MM.1S (cell line): ENCODE measurements around the gene MAPKAPK3.

Experiments used
- EZH2 ChIP-seq: fragments of 300-600 bp; sonication (generic); optimal IDR thresholded peaks from 2 replicates; pipeline ENCODE3; 2017; ENCODE audit warnings: low read depth, mild to moderate bottlenecking, antibody characterized with exemption, low read length, mixed read lengths
- EZH2phosphoT487 ChIP-seq: fragments of 300-600 bp; sonication (generic); IDR thresholded peaks from 2 replicates; pipeline ENCODE4 v1.6.1; 2018; ENCODE audit warnings: antibody characterized with exemption, low read length
- TF ChIP-seq, protein P1 (sequence below): fragments of 300-600 bp; sonication (generic); IDR thresholded peaks from 2 replicates; pipeline ENCODE4 v1.5.1; 2016; ENCODE audit warnings: antibody characterized with exemption, low read length, mixed read lengths

DNA sequence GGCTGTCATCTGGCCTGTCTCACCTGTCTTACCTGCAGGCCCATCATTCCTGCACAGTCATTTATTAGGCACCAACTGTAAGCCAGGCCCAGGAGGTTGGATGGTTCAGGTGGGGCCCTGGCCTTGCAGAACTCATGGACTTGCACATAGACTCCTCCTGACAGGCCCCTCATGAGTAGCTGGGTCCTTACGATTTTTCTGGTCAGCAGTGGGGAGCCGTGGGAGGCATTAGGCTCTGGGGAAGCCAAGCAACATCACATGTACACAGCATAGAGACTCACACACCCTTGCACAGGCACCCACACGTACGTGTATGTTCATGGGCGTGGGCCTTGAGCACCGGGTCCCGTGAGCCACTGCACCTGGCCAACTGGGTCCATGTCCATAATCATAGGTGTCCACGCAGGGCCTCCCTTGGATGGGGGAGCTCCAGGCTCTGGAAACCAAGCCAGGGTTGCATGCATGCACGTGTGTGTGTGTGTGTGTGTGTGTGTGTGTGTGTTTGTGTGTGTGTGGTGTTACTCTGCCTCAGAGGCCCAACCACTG, 25.7 kb upstream of the MAPKAPK3 start:
- TF ChIP-seq, protein P1, sequence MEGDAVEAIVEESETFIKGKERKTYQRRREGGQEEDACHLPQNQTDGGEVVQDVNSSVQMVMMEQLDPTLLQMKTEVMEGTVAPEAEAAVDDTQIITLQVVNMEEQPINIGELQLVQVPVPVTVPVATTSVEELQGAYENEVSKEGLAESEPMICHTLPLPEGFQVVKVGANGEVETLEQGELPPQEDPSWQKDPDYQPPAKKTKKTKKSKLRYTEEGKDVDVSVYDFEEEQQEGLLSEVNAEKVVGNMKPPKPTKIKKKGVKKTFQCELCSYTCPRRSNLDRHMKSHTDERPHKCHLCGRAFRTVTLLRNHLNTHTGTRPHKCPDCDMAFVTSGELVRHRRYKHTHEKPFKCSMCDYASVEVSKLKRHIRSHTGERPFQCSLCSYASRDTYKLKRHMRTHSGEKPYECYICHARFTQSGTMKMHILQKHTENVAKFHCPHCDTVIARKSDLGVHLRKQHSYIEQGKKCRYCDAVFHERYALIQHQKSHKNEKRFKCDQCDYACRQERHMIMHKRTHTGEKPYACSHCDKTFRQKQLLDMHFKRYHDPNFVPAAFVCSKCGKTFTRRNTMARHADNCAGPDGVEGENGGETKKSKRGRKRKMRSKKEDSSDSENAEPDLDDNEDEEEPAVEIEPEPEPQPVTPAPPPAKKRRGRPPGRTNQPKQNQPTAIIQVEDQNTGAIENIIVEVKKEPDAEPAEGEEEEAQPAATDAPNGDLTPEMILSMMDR: no peak
- TF ChIP-seq EZH2 (no peak), EZH2phosphoT487 (no peak)
